ENCODE results near the gene C16orf89.

DNA sequence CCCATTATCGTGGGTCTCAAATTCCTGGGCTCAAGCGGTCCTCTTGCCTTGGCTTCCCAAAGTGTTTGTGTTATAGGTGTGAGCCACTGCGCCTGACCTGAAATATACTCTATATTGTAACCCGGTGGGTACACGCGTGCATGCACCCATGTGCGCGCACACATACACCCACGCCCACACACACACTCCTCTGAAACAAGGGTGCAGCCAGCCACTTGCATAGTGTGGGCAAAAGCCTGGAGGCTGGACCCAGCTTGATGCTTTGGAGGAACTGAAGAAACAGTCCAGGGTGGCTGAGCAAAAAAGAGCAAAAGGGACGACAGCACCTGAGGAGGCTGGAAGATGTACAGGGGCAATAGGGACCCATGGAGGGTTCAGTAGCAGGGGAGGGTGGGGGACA lies 61.9 kb downstream of the C16orf89 start:
- TF ChIP-seq POLR2A (IDR thresholded peaks at IDR 0.05), result no peak
- TF ChIP-seq, protein P1, sequence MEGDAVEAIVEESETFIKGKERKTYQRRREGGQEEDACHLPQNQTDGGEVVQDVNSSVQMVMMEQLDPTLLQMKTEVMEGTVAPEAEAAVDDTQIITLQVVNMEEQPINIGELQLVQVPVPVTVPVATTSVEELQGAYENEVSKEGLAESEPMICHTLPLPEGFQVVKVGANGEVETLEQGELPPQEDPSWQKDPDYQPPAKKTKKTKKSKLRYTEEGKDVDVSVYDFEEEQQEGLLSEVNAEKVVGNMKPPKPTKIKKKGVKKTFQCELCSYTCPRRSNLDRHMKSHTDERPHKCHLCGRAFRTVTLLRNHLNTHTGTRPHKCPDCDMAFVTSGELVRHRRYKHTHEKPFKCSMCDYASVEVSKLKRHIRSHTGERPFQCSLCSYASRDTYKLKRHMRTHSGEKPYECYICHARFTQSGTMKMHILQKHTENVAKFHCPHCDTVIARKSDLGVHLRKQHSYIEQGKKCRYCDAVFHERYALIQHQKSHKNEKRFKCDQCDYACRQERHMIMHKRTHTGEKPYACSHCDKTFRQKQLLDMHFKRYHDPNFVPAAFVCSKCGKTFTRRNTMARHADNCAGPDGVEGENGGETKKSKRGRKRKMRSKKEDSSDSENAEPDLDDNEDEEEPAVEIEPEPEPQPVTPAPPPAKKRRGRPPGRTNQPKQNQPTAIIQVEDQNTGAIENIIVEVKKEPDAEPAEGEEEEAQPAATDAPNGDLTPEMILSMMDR (IDR thresholded peaks at IDR 0.05 in 4 of 5, conservative IDR thresholded peaks at IDR 0.05 in 1 of 5), result no peak

Measured in gastrocnemius medialis (tissue), 4 donors.